K562 (cell line): ENCODE results near the gene TMED8. TPM values are rescaled to one million over a fixed set of nuclear protein-coding genes. Genes with fewer than 3 reads are reported as not detected.
A peak's percentile ranks its signal among the peaks of the same experiment; 100 is the strongest.

Source experiments
- ATF1 ChIP-seq, 2 experiments: fragments of 450-650 bp in 1 of 2; IDR thresholded peaks; 2 replicates each; pipeline ENCODE4 v1.6.1; 2016; ENCODE audit warnings: missing compliant biosample characterization in 1 of 2, missing genetic modification characterization in 1 of 2
- ELF1 ChIP-seq: fragments of 200-800 bp; sonication (Bioruptor generic); IDR thresholded peaks from 2 replicates; pipeline ENCODE4 v1.6.1; 2016; ENCODE audit warnings: missing genetic modification characterization, missing compliant biosample characterization
- ESRRB ChIP-seq: fragments of 250-450 bp; sonication (Bioruptor Pico); IDR thresholded peaks from 2 replicates; pipeline ENCODE4 v1.5.0; 2020; ENCODE audit warnings: mild to moderate bottlenecking, moderate library complexity, borderline replicate concordance
- ILK ChIP-seq: fragments of 450-650 bp; IDR thresholded peaks from 2 replicates; pipeline ENCODE4 v1.6.1; 2016; ENCODE audit warnings: missing genetic modification characterization, low read depth, mild to moderate bottlenecking, missing compliant biosample characterization, moderate library complexity, borderline replicate concordance
- MTA3 ChIP-seq: fragments of 450-650 bp; formaldehyde crosslinking; IDR thresholded peaks from 2 replicates; pipeline ENCODE4 v1.6.1; 2017; ENCODE audit warnings: mild to moderate bottlenecking, borderline replicate concordance
- NEUROD1 ChIP-seq: fragments of 150-350 bp; IDR thresholded peaks from 2 replicates; pipeline ENCODE4 v1.6.1; 2014; ENCODE audit warnings: borderline replicate concordance, low read length, low read depth; ENCODE audit not compliant: partially characterized antibody
- NR4A1 ChIP-seq, 2 experiments: fragments of 250-450 bp in 1 of 2; fragments of 450-650 bp in 1 of 2; sonication (Bioruptor Pico) in 1 of 2; IDR thresholded peaks; 2 replicates each; pipeline versions ENCODE4 v1.4.0 to v1.6.1; 2016 to 2020; ENCODE audit warnings: mild to moderate bottlenecking in 2 of 2, missing compliant biosample characterization in 1 of 2, missing genetic modification characterization in 1 of 2, moderate library complexity in 1 of 2
- RHOXF2B ChIP-seq: fragments of 250-450 bp; sonication (Bioruptor Pico); conservative IDR thresholded peaks from 2 replicates; pipeline ENCODE4 v1.5.1; 2021
- TSC22D4 ChIP-seq: fragments of 450-650 bp; IDR thresholded peaks from 2 replicates; pipeline ENCODE4 v1.6.1; 2016; ENCODE audit warnings: missing genetic modification characterization, missing biosample characterization, control low read depth
- YY1 ChIP-seq, 3 experiments: IDR thresholded peaks; 2 replicates each; pipeline ENCODE4 v1.6.1; 2011; ENCODE audit warnings: low read length in 2 of 3, mild to moderate bottlenecking in 2 of 3, moderate library complexity in 2 of 3, borderline replicate concordance in 1 of 3, control low read depth in 1 of 3, low read depth in 1 of 3; ENCODE audit not compliant: insufficient read depth in 3 of 3, insufficient replicate concordance in 2 of 3, control insufficient read depth in 1 of 3, insufficient read length in 1 of 3; ENCODE audit errors: extremely low read depth in 1 of 3
- ZNF124 ChIP-seq: sonication (generic); formaldehyde crosslinking; IDR thresholded peaks from 2 replicates; pipeline ENCODE4 v1.8.1; 2022; ENCODE audit warnings: missing genetic modification reagents
- ZNF586 ChIP-seq: fragments of 450-650 bp; formaldehyde crosslinking; conservative IDR thresholded peaks from 2 replicates; pipeline ENCODE4 v1.4.0; 2020; ENCODE audit warnings: mild to moderate bottlenecking, moderate library complexity
- ZSCAN32 ChIP-seq: fragments of 450-650 bp; formaldehyde crosslinking; IDR thresholded peaks from 2 replicates; pipeline ENCODE4 v1.4.0; 2020; ENCODE audit warnings: mild to moderate bottlenecking, moderate library complexity
- polyA plus RNA-seq, 8 experiments: library from polyadenylated mRNA; depleted of rRNA in 4 of 8; stranded (reverse) in 5 of 8; unstranded in 3 of 8; fragments of >200 nt; fragmentation: Nextera tagmentation in 2 of 8; fragmentation: Illumina TruSeq in 1 of 8; extraction: Ambion mirVana in 2 of 8; extraction: Trizol in 1 of 8; gene quantifications; 2 replicates each; pipeline versions ENCODE4 v1.2.1 to v1.2.3, GENCODE V29; 2011 to 2014; ENCODE audit warnings: inconsistent platforms in 1 of 8, missing spikeins in 1 of 8
- total RNA-seq, 7 experiments: library from RNA; depleted of rRNA in 6 of 7; stranded (reverse); fragments of >200 nt in 6 of 7; fragmentation: Illumina TruSeq in 2 of 7; extraction: Trizol in 2 of 7; gene quantifications; 2 replicates each; pipeline versions ENCODE4 v1.2.1 to v1.2.3, GENCODE V29; 2011 to 2021; ENCODE audit warnings: low replicate concordance in 1 of 7
- TF ChIP-seq, protein P1 (sequence below): fragments of 250-450 bp; sonication (Bioruptor Pico); IDR thresholded peaks from 2 replicates; pipeline ENCODE4 v1.4.0; 2020; ENCODE audit warnings: mild to moderate bottlenecking, moderate library complexity, borderline replicate concordance
- TF ChIP-seq, protein P2 (sequence below), 2 experiments: IDR thresholded peaks in 1 of 2; conservative IDR thresholded peaks in 1 of 2; 2 replicates each; pipeline ENCODE4 v1.6.1; 2016; ENCODE audit warnings: low read depth in 2 of 2, mild to moderate bottlenecking in 1 of 2, missing compliant biosample characterization in 1 of 2, missing genetic modification characterization in 1 of 2, moderate library complexity in 1 of 2
- TF ChIP-seq, protein P3 (sequence below): fragments of 450-650 bp; IDR thresholded peaks from 2 replicates; pipeline ENCODE4 v1.6.1; 2016

TMED8 gene
- total and polyA plus RNA-seq, 9 of the 15 experiments (the other 6 are each of a cell fraction or from before 2014, with no cell fraction given) = 3.3 to 17.4 (median 12.0) TPM

DNA sequence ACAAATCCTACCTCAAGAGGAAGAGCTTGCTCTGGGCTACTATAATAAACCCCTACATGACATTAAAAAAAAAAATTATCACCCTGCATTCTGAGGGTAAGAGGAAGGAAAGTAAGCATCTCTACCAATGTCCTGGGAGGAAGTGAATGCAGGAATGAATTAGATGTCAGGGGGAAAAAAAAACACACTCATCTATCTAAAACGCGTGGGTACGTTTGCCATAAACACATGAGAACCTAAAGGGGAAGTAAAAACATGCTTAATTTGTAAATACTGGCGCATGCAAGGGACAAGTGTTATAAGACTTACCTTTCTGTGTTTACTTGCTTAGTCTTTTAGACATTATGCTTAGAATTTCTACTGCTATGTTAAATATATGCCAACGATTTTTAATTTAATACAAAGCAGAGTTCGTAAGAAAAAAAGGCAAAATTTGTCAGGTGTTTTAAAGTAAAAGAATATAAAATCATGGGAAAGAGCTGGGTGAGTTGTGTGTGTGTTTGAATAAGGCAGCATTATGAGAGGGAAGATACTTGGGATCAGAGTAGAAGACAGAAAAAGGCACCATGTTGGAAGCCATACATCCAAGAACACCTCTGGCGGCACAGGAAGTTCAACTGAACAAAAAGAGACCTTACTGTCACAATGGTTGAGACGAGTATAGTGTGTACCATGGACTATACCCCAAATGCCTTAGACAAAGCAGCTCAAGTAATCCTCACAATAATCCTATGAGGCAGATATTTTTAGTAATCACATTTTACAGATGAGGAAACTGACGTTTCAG lies 1.5 kb downstream of the TMED8 start (continued):
- TF ChIP-seq, protein P1, sequence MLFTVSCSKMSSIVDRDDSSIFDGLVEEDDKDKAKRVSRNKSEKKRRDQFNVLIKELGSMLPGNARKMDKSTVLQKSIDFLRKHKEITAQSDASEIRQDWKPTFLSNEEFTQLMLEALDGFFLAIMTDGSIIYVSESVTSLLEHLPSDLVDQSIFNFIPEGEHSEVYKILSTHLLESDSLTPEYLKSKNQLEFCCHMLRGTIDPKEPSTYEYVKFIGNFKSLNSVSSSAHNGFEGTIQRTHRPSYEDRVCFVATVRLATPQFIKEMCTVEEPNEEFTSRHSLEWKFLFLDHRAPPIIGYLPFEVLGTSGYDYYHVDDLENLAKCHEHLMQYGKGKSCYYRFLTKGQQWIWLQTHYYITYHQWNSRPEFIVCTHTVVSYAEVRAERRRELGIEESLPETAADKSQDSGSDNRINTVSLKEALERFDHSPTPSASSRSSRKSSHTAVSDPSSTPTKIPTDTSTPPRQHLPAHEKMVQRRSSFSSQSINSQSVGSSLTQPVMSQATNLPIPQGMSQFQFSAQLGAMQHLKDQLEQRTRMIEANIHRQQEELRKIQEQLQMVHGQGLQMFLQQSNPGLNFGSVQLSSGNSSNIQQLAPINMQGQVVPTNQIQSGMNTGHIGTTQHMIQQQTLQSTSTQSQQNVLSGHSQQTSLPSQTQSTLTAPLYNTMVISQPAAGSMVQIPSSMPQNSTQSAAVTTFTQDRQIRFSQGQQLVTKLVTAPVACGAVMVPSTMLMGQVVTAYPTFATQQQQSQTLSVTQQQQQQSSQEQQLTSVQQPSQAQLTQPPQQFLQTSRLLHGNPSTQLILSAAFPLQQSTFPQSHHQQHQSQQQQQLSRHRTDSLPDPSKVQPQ = no peak
- no peak for TF ChIP-seq ATF1 (CRISPR knock-in tag; IDR thresholded peaks at IDR 0.05)
- TF ChIP-seq ATF1 (tag; IDR thresholded peaks at IDR 0.05) = no peak
- no peak for TF ChIP-seq ESRRB (CRISPR knock-in tag)
- no peak for TF ChIP-seq MTA3
- TF ChIP-seq ZSCAN32 (CRISPR knock-in tag) = no peak
- no peak for TF ChIP-seq ILK
- no peak for TF ChIP-seq RHOXF2B (CRISPR knock-in tag)
- TF ChIP-seq, protein P2, sequence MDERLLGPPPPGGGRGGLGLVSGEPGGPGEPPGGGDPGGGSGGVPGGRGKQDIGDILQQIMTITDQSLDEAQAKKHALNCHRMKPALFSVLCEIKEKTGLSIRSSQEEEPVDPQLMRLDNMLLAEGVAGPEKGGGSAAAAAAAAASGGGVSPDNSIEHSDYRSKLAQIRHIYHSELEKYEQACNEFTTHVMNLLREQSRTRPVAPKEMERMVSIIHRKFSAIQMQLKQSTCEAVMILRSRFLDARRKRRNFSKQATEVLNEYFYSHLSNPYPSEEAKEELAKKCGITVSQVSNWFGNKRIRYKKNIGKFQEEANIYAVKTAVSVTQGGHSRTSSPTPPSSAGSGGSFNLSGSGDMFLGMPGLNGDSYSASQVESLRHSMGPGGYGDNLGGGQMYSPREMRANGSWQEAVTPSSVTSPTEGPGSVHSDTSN (CRISPR knock-in tag; IDR thresholded peaks at IDR 0.05; ENCODE audit: low read depth) = no peak
- TF ChIP-seq, protein P2 (tag; conservative IDR thresholded peaks at IDR 0.05; ENCODE audit: low read depth) = no peak
- no peak for TF ChIP-seq TSC22D4 (tag)
- no peak for TF ChIP-seq NR4A1 (CRISPR knock-in tag; IDR thresholded peaks at IDR 0.05)
- no peak for TF ChIP-seq NR4A1 (tag; IDR thresholded peaks at IDR 0.05)
- TF ChIP-seq ZNF124 (CRISPR knock-in tag) = no peak
- TF ChIP-seq ZNF586 (CRISPR knock-in tag) = no peak
- peak in 1 of 3 experiments; percentile 44 for TF ChIP-seq YY1 (IDR thresholded peaks at IDR 0.05; ENCODE audit: borderline replicate concordance in 1 of 3, control insufficient read depth in 1 of 3, extremely low read depth in 1 of 3, insufficient read depth in 3 of 3, insufficient read length in 1 of 3, insufficient replicate concordance in 2 of 3, low read depth in 1 of 3, low read length in 2 of 3)
- no peak for TF ChIP-seq ELF1 (tag)
- no peak for TF ChIP-seq NEUROD1
- TF ChIP-seq, protein P3, sequence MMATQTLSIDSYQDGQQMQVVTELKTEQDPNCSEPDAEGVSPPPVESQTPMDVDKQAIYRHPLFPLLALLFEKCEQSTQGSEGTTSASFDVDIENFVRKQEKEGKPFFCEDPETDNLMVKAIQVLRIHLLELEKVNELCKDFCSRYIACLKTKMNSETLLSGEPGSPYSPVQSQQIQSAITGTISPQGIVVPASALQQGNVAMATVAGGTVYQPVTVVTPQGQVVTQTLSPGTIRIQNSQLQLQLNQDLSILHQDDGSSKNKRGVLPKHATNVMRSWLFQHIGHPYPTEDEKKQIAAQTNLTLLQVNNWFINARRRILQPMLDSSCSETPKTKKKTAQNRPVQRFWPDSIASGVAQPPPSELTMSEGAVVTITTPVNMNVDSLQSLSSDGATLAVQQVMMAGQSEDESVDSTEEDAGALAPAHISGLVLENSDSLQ = no peak
